HG03175 (cell line): ENCODE data around the gene PLLP.

ENCODE experiments used
- ATAC-seq: cut with Tn5 transposase; IDR thresholded peaks from one replicate; pipeline ENCODE4 v1.9.1; 2021; ENCODE audit warnings: mild to moderate bottlenecking, moderate library complexity; ENCODE audit not compliant: unreplicated experiment

Gene PLLP

GRCh38 chr16:57226701-57227621, 57.5 kb downstream of the PLLP start:
- no peak for ATAC-seq

GRCh38 chr16:57225978-57226377, 58.5 kb downstream of the PLLP start:
- ATAC-seq: no peak

GRCh38 chr16:57224651-57225335, 59.7 kb downstream of the PLLP start:
- no peak for ATAC-seq

- no peak for ATAC-seq
Observed at GRCh38 chr16:57223057-57223456, 61.4 kb downstream of the PLLP start.

GRCh38 chr16:57216968-57217367, 67.5 kb downstream of the PLLP start:
- no peak for ATAC-seq

- ATAC-seq: no peak
Observed at GRCh38 chr16:57213462-57213861, 71.0 kb downstream of the PLLP start.

- no peak for ATAC-seq
Observed at GRCh38 chr16:57209780-57210179, 74.7 kb downstream of the PLLP start.

GRCh38 chr16:57208926-57209325, 75.5 kb downstream of the PLLP start:
- ATAC-seq: no peak
